HL-60 (cell line): ENCODE data around the gene JAML.

Experiments used
- DNase-seq, 2 experiments: peaks; one replicate each; pipeline ENCODE4 v3.0.0-alpha.2; 2010 to 2020; ENCODE audit warnings: low read depth in 1 of 2, low spot score in 1 of 2
- H3K27ac ChIP-seq: fragments of 250-450 bp; sonication (Bioruptor Pico); replicated peaks from 2 replicates; pipeline ENCODE4 v1.5.1; 2020; ENCODE audit warnings: mild to moderate bottlenecking, moderate library complexity
- H3K27me3 ChIP-seq: fragments of 250-450 bp; sonication (Bioruptor Pico); 2 replicates; pipeline ENCODE4 v1.5.1; 2021; ENCODE audit warnings: mild to moderate bottlenecking, moderate library complexity; ENCODE audit not compliant: insufficient read depth, poor library complexity, severe bottlenecking
- H3K4me3 ChIP-seq: replicated peaks from 2 replicates; pipeline ENCODE4 v1.5.1; 2011; ENCODE audit warnings: mild to moderate bottlenecking, control low read depth, low read length; ENCODE audit not compliant: insufficient read depth
- GABPA ChIP-seq: IDR thresholded peaks from 2 replicates; pipeline ENCODE4 v1.6.1; 2012; ENCODE audit warnings: low read depth
- POLR2AphosphoS5 ChIP-seq: IDR thresholded peaks from 2 replicates; pipeline ENCODE4 v1.6.1; 2012; ENCODE audit warnings: low read depth
- REST ChIP-seq: IDR thresholded peaks from 2 replicates; pipeline ENCODE4 v1.6.1; 2012; ENCODE audit warnings: low read depth; ENCODE audit not compliant: insufficient replicate concordance
- SPI1 ChIP-seq: IDR thresholded peaks from 2 replicates; pipeline ENCODE4 v1.6.1; 2012; ENCODE audit warnings: low read depth, mild to moderate bottlenecking, borderline replicate concordance
- TF ChIP-seq, protein P1 (sequence below): IDR thresholded peaks from one replicate; pipeline ENCODE4 v1.5.1; 2011; ENCODE audit warnings: low read length, control low read depth, inconsistent platforms; ENCODE audit not compliant: insufficient read depth

JAML gene

DNA sequence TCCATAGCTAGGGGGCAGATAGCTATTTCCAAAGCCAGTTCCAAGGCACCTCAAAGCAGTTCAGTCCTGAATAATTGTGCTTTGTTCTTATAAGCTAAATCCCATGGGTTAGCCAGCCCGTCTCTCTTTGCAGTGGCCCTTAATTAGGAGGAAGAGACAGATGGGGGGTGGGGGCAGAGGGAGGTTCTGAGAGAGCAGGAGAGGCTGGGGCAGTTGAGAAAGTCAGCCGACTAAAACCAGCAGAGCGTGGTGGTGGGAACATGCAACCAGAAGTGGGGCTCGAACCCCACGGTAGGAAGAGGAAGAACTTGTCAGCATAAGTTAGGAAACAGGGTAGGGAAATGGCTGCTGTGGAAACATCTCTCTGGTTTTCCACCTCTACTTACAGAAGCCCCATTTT is 61.3 kb downstream of the JAML start:
- DNase-seq: no peak
- H3K27ac ChIP-seq: no peak overlapping the region
- no peak for TF ChIP-seq SPI1
- TF ChIP-seq GABPA: no peak
- TF ChIP-seq, protein P1, sequence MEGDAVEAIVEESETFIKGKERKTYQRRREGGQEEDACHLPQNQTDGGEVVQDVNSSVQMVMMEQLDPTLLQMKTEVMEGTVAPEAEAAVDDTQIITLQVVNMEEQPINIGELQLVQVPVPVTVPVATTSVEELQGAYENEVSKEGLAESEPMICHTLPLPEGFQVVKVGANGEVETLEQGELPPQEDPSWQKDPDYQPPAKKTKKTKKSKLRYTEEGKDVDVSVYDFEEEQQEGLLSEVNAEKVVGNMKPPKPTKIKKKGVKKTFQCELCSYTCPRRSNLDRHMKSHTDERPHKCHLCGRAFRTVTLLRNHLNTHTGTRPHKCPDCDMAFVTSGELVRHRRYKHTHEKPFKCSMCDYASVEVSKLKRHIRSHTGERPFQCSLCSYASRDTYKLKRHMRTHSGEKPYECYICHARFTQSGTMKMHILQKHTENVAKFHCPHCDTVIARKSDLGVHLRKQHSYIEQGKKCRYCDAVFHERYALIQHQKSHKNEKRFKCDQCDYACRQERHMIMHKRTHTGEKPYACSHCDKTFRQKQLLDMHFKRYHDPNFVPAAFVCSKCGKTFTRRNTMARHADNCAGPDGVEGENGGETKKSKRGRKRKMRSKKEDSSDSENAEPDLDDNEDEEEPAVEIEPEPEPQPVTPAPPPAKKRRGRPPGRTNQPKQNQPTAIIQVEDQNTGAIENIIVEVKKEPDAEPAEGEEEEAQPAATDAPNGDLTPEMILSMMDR: no peak
- TF ChIP-seq REST: no peak
- no peak for TF ChIP-seq POLR2AphosphoS5
- H3K4me3 ChIP-seq: no peak overlapping the region
- no peaks in the 10 kb centered on the region for H3K27me3 ChIP-seq

GRCh38 chr11:118162846-118163245 is 62.0 kb downstream of the JAML start:
- no peak for DNase-seq
- no peak overlapping the region for H3K4me3 ChIP-seq
- no peak overlapping the region for H3K27ac ChIP-seq
- no peaks in the 10 kb centered on the region for H3K27me3 ChIP-seq
- TF ChIP-seq POLR2AphosphoS5: no peak
- no peak for TF ChIP-seq REST
- TF ChIP-seq, protein P1: no peak
- TF ChIP-seq GABPA: no peak
- no peak for TF ChIP-seq SPI1

- TF ChIP-seq, protein P1: no peak
- TF ChIP-seq REST (no peak), SPI1 (no peak), GABPA (no peak), POLR2AphosphoS5 (no peak)
- Histone ChIP-seq H3K27me3 (peaks cover 8% of the 10 kb centered on the region), H3K27ac (no peak overlapping the region), H3K4me3 (no peak overlapping the region)
- no peak for DNase-seq
These were observed 63.0 kb downstream of the JAML start for GRCh38 chr11:118161786-118162185.
